Activated T-cell treated with anti-CD3 and anti-CD28 coated beads for 48 hours (primary cell): ENCODE results near the gene PYY.
"Not testable (repeated sequence)": the region's sequence is repeated elsewhere in the genome, so short reads cannot be mapped to it uniquely, and the experiment has no call there.

ENCODE experiments used
- DNase-seq: peaks from one replicate; pipeline ENCODE4 v3.0.0-alpha.2; 2020; ENCODE audit warnings: low read depth

PYY gene

GRCh38 chr17:43945074-43945829 lies 8.5 kb downstream of the PYY start:
- no peak for DNase-seq

DNA sequence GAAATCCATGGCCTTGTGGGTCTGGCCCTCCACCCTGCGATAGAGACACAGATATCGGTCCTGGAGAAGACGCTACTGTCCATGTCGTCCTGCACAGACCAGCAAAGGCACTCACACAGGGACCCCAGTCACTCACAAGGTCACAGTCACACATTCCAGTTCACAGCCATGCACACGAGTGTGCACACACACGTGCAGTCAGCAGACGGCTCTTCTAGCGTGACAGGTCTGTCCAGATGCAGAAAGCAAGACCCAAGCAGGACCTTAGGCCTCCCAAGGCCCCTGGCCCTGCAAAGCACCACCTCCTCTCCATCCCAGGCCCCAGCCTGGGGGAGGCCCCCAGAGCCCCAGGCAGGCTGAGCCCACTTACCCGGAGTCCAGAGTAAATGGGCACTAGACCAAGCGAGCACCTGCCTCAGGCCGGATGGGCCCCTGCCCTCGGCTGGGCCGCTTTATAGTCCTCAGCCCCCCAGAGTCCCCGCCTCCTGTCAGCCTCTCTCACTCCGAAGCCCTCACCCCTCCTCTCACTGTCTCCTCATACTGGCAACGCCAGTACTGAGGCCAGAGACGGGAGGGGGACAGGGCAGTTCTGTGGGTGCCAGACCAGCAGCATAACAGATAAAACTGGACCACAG lies 11.6 kb downstream of the PYY start, which contains the start of gene PPY:
PPY (minus strand) TSS at position 426 of the 635 bp plus-strand sequence. CDS start 822 bp downstream, outside the sequence.
- no peak for DNase-seq

GRCh38 chr17:43940630-43941029 lies 13.1 kb downstream of the PYY start:
- DNase-seq: peak; percentile 21

DNA sequence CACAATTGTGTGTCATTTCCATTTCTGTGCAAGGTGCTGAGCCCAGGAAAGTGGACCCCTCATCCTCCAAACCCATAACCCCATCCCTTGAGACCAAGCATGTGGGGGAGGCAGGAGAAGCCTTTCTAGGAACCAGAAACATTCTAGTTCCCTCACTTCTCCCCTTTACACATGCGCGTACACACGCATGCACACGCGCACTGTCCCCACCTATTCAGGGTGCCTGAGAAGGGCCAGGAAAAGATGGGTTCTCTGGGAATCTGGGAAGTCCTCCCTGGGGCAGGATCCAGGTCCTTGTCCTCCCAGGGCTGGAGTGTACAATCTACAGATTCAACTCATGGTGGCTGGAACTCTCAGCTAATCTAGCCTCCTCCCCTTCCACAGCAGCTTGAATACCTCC lies 13.9 kb downstream of the PYY start:
- DNase-seq: no peak

GRCh38 chr17:43939452-43939851 lies 14.3 kb downstream of the PYY start:
- not testable (repeated sequence) for DNase-seq

DNA sequence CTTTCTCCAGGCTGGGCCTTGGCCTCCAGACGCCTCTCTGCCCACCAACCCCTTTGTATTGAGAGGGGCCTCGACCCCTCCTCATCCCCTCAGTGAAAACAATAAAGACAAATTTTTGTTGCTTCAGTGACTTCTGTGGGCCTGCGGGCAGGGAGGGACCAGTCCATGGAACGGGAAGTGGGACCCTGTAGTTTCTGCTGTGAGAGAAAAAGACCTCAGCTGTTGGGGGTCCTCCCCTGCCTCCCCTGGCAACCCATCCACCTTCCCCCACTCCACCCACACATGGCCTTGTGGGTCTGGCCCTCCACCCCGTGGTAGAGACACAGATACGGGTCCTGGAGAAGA lies 14.9 kb downstream of the PYY start:
- no peak for DNase-seq

- no peak for DNase-seq
These were observed 17.3 kb downstream of the PYY start for GRCh38 chr17:43936434-43936833.

- DNase-seq: no peak
These were observed 17.8 kb downstream of the PYY start for GRCh38 chr17:43935926-43936261.

- DNase-seq: no peak
These were observed 18.4 kb downstream of the PYY start for GRCh38 chr17:43935204-43935925.

- no peak for DNase-seq
These were observed 20.8 kb downstream of the PYY start for GRCh38 chr17:43932923-43933322.

- DNase-seq: no peak
These were observed 21.4 kb downstream of the PYY start for GRCh38 chr17:43932357-43932756.

DNA sequence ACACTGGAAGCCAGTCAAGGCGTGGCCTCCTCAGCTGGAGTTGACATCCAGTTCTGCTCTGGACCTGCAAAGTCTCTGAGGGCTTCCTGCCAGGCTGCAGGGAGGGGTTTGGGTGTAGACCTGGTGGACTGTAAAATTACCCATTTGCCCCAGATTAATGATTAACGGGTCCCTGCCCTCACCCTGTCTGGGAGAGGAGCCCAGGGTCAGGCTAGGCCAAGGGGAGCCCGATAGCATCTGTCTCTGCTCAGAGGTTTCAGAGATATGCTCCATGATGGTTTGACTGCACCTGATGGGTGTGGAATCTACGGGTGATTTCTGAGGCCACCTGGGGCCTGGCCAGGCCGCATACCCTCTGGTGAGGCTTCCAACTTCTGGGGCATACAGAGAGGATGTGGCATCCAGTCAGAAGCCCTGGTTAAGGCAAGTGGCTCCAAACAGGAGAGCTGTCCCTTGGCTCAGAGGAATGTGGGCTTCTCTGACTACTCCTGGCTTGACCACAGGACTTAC lies 22.6 kb downstream of the PYY start:
- DNase-seq: no peak

GRCh38 chr17:43928609-43929008 lies 25.1 kb downstream of the PYY start:
- no peak for DNase-seq

DNA sequence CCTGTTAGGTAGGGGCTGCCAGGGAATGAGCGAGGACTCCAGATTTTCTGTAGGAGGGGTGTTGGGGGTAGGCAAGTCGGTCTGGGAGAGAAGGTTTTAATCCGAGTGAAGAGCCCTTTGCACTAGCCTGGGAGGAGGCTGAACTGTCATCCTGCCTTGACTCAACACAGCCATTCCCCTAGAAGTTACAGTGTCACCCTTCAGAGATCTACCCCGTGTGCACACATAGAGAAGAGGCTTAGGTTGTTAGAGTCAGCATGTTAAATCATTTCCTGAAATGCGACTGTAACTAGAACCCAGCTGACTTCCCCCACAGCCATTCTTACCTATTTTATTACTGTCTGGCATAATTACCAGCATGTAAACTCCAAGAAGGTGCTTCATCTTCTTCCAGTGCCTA lies 25.8 kb downstream of the PYY start:
- DNase-seq: not testable (repeated sequence)

DNA sequence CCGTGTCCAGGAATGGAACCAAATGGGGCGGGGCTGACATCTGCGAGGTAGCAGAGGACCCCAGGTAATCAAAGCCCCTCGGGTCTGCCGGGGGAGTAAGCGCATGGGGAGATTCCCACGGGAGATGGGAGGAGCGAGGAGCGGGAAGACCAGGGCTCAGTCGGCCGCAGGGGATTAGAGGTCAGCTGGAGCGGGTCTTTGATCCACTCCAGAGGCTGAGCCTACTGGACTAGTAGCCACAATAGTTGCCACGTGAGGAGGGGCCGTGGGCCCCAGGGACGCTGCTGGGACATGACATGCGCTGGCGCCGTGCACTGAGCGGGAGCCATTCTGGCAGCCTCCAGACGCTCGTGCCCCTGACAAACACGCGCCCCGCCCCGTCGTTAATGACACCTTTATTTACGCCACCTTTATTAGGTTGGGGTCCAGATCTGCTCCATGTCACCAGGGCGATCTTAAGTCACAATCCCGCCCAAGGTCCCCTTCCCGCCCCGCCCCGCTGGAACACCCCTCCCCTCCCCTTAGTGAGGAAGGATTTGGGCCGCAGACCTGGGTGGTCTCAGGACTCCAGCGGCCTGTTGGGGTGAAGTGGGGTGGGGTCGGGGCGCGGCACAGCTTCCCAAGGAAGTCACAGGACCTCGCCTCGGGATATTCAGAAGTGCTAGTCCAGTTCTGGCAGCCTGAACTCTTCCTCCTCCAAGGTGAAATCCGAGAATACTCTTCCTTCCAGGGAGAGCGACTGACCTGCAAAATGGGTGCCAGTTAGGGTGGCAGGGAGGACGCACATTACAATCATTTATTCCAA lies 26.5 kb downstream of the PYY start:
- DNase-seq: no peak

- DNase-seq: no peak
These were observed 29.2 kb downstream of the PYY start for GRCh38 chr17:43924558-43924957.

DNA sequence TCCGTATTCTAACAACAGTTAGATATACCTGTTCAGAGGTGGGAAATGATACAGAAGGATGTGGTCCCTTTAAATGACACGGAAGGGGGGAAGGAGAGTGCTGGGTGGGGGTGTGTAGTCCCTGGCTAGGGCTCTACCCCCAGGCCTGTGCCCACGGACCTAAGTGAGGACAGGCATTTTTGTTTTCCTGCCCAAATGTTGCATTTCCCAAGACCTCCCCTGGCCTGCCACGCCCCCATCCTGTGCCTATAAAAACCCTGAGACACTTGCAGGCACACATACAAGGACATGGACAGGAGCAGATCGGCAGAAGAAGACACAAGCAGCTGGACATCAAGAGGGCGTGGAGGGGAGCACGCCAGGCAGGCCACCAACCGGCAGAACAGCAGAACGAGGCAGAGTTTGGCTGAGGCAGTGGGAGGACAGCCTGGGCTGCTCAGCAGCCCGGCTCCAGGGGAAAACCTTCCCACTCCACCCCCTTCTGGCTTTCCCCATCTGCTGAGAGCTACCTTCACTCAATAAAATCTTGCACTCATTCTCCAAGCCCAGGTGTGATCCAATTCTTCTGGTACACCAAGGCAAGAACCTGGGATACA lies 33.1 kb downstream of the PYY start:
- no peak for DNase-seq

DNA sequence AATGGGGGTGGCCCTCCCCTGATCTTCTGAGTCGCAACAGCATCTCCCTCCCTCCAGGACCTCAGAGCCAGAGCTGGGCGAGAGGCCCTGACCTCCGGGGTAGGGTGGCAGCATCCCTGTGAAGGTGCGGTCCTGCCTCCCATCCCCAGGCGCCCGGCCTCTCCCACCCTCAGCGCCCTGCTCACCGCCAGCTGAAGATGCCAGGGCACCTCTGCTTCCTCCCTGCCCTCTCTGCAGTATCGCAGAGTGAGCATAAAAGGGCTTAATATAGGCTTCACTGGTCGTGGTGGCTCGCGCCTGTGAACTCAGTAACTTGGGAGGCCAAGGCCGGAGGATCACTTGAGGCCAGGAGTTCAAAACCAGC lies 35.7 kb downstream of the PYY start:
- no peak for DNase-seq

GRCh38 chr17:43917348-43918025 lies 36.3 kb downstream of the PYY start:
- peak; percentile 46 for DNase-seq

GRCh38 chr17:43917016-43917347 lies 36.8 kb downstream of the PYY start:
- no peak for DNase-seq

- DNase-seq: no peak
These were observed 37.4 kb downstream of the PYY start for GRCh38 chr17:43916385-43916784.
